T follicular helper cell (primary cell): Measurements from ENCODE around the gene ZIC4.

Source experiments
- DNase-seq: peaks from one replicate; pipeline ENCODE4 v3.0.0-alpha.2; 2020; ENCODE audit warnings: low read depth

Gene ZIC4

DNA sequence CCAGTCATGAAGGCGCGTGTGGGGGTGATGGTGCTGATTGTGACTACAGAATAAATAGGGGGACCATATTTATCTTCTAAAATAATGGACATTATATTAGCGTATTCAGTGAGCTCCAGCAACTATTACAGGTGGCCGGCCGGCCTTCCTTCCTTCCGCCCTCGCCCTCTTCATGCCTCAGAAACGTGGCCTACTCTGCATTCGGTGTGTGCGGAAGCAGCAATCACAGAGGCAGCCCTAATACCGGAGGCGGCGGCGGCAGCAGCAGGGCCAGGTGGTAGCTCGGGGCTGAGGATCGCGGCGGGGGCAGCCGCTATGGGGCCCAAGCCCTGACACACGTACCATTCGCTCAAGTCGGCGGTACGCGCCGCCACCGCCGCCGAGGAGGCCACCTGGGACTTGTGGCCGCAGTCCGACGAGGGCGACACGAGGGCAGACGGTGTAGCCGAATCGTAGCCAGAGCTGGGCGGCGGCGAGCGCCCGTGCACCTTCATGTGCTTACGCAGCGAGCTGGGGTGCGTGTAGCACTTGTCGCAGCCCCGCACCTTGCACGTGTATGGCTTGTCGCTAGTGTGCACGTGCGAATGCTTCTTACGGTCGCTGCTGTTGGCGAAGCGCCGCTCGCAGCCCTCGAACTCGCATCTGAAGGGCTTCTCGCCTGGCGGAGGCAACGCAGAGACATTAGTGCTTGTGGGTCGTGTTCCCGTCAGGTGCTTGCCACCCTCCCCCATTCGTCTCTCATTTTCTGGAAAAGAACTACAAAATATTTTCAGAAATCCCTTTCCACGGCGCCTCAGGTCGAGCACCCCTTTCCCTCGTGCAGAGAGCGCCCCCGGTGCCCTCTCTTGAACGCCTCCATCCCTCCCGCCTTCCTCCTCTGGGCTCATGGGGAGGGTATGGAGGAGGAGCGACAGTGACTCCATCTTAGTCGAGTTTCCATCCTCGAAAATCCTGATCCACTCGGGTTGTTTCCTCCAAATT lies 15.5 kb downstream of the ZIC4 start:
- DNase-seq, result no peak

GRCh38 chr3:147389717-147390116 lies 16.6 kb downstream of the ZIC4 start:
- no peak for DNase-seq

DNA sequence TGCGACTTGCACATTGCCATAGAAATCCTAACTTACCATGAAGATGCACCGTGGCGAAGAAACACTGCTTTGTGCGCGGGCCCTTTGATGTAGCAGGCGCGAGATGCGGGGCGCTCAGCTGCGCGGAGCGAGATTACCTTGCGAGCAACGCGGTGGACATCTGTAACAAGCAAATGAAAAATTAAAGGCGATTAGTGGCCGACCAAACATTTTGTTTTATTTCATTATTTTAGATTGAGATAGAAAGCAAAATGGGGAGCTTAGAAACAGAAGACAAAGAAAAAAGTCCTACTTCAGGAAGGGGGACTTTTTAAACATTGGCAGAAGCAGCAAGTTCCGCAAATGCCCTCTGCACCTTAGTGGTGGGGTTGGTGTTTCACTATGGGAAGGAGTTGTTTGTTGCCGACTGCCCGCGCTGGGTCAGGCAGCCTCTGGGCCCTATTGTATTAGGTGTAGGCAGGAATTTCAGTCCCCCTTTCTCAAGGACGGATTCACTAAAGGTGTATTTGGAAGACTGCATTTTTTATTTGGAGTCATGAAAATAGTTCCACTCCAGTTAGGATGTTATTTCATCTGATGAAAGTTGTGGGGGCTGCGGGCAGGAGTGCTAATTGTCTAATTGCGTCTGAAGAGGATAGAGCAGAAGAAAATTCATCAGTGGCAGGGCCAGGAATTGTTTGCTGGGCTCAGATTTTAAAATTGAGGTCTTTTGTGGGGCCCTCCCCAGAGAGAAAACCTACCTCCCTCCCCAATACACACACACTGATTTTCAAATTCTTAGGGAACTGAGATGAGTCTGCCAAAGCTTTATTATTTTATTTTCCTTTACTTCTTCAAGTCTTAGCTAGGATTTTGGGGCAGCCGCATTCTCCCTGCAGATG lies 17.4 kb downstream of the ZIC4 start:
- DNase-seq, result no peak

GRCh38 chr3:147387885-147388699 lies 18.3 kb downstream of the ZIC4 start:
- no peak for DNase-seq

- DNase-seq, result no peak
Observed at GRCh38 chr3:147387291-147387884, 19.0 kb downstream of the ZIC4 start.

- DNase-seq, result no peak
Observed at GRCh38 chr3:147385059-147386012, 21.0 kb downstream of the ZIC4 start.

DNA sequence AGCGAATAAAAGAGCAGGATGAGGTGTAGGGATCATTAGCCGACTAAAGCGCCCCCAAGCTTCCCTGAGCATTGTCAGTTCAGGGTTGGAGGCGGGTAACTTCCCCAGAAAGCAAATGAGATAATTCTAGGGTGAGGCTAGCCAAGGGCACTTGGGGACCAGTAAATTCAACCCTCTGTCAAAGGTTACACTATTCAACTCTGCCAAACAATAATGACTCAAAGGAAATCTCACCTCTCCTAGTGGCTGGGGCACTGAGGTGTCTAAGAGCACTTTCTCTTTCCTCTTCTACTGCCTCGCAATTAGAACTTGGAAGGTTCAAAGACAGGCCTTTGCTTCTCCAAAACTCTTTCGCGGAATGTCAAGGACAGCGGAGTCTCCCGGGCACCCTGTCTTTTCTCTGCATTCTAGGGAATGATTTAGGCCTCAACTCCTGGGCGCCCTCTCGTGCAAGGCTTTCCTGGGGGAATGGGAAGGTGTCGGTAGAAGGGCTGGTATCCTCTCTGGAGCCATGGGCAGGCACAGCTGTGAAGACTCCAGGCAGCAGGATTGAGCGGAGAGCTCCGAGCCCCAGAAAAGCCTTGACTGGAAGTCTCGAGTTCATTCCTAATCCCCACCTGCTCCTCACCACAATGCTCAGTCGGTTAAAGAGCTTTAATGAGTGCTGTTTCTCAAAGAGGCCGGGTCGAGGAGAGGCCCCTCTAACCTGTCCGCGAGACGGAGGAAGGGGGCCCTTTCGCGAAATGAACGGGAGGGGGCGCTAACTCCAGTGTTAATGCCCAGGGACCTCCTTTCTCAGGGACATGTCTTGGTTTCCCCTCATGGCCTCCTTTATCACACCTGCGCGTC lies 21.9 kb downstream of the ZIC4 start:
- DNase-seq, result no peak

DNA sequence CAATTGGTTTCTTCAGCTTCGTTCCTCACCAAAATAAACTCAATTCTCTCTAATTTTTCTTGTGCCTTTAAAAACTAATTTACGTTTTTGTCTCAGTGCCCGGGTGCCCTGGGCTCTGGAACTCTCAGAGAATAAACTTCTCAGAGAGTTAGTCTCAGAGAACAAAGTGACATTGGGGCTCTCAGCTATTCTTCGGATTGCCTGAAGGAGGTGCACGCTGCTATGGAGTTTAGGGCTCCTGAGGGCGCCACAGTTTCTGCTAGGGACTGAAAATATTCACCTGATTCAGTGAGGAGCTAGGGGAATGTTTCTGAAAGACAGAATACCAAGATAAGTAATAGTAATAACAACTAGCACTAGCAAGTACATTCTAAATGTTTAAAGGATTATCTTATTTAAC lies 22.7 kb downstream of the ZIC4 start:
- no peak for DNase-seq

DNA sequence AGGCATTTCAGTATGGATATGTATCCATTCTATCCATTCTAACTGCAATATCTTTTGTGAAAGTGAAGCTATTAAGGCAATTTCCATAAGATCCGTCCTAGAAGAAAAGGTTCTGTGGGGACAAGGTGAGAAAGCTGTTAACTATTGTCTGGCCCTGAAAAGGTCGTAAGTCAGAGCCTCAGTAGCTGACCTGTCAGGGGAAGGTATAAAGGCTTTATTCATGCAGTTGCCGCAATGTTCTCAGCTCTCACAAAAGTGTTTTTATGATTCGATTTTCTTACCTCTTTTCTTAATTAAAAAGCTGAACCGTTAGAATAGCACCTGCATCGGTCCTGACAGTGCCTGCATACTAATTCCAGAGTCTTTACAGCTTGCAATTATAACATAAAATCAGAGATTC lies 24.7 kb downstream of the ZIC4 start:
- DNase-seq, result no peak

- DNase-seq, result no peak
Observed at GRCh38 chr3:147380977-147381376, 25.4 kb downstream of the ZIC4 start.

GRCh38 chr3:147380387-147380951 lies 25.9 kb downstream of the ZIC4 start:
- no peak for DNase-seq

GRCh38 chr3:147379651-147380050 lies 26.7 kb downstream of the ZIC4 start:
- DNase-seq, result no peak

DNA sequence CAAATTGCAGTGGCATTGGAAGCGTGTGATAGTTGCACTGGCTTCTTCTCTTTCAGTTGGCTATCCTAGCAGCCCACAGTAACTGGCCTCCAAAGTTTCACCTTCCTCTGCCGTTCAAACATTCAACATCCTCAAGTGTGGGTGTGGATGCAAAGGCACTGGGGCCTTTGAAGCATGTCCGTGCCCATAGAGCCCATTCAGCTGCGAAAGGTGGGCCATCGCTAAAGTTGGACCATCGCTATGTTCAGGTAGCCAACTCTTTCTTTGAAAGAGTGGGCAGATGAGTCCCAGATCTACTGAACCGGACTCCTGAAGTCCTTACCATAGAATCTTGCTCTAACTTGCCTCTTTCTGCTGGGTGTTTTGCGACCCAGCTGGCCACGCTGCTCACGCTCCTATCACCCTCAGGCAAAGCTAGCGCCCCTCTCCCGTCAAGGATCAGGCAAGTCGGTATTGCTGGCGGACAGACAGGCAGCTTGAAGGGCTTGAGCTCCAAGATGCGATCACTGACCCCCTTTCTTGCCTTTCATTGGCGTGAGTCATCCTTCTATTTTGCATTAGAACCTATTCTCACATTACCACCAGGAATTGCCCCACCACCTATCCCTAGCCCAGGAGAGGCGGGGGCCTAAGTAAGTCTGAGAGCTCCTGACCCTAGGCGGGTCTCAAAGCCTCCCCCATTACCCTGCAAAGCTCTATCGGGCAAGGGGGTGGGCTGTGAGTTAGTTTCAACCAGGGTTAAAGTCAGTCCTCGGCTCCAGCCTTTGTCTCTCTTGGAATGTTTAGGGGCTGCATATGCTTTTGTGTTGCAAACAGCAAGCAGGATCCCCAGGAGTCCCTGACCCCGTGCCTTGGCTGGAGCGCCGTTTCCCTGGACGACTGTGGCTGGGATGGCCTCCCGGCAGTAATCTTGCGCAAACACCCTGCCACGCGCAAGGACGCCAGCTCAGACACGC lies 28.7 kb downstream of the ZIC4 start:
- DNase-seq, result no peak

GRCh38 chr3:147373301-147373700 lies 33.0 kb downstream of the ZIC4 start:
- no peak for DNase-seq

DNA sequence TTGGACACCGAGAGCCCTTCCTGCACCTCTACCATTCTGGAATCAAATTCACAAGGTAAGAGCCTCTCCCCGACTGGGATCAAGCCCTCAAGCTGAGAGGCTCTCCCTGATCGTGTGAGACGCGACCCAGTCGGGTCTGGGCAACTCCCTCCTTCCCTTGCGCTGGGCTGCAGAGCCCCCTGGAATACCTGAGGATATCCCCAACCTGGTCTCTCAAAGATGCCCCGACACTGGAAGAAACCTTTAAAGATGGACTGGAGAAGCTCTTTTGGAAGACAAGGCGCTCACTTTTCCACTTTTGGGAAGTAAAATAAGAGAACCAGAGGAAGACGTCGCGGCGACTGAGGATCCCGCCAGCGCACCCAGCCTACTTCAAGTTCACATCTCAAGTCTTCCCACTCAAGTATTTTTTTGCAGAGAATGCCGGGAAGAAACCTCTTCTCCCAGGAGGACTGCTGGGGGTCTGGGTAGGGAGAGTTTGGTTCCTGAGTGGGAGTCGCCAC lies 33.8 kb downstream of the ZIC4 start:
- DNase-seq, result no peak

DNA sequence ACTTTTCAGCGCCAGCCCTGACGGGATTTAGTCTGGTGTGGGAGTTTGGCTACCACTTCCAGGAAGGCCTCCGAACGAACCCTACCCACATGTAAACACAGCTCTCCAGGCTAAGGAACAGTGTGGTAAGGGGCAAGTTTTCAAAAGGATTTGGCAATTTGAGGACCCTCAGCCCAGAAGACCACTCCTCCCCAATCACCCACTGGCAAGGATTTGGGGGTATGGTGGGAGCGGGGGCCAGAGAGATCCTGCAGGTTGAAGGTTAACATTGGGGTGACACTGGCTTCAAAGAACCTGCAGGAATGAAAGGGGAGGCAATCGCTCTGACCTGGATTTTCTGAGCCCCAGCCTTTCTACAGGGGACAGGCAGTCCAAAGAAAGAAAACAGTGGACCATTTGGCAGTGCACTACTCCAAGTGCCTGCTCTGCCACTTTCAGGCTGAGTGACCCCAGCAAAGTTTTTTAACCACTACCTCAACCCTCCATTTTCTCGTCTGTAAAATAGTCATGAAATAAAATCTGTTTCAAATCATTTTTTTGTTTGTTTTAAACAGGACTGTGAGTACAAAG lies 34.5 kb downstream of the ZIC4 start:
- DNase-seq, result no peak

DNA sequence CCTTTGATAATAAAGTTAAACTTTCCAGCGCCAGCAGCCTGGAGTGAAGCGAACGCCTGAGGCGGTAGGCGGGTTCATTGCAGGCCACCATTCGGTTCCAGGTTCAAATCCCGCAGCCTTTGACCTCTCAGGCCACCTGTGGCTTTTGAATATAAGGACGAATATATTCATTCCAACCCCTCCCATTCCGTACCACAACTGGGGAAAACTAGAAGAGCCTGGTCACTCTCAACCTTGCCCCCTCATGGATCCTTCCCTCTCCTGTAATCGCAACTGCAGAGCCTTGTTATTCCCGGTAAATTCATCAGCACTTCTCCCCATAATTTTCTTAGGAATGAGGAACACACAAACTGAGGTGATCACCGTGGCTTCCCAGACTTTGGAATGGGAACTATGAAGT lies 35.2 kb downstream of the ZIC4 start:
- DNase-seq, result no peak
